ENCODE measurements around the gene ZMYND10.
A peak's percentile ranks its signal among the peaks of the same experiment; 100 is the strongest.

ZMYND10 gene

GRCh38 chr3:50326182-50326541, 19.4 kb downstream of the ZMYND10 start:
- Mint-ChIP-seq H3K27ac (no peak overlapping the region), H3K36me3 (peaks cover 24% of the 10 kb centered on the region), H3K4me3 (peak overlapping the region; percentile 9), H3K4me1 (peaks cover 56% of the 10 kb centered on the region), H3K27me3 (no peaks in the 10 kb centered on the region), H3K9me3 (no peaks in the 10 kb centered on the region)
- no peak for ATAC-seq

DNA sequence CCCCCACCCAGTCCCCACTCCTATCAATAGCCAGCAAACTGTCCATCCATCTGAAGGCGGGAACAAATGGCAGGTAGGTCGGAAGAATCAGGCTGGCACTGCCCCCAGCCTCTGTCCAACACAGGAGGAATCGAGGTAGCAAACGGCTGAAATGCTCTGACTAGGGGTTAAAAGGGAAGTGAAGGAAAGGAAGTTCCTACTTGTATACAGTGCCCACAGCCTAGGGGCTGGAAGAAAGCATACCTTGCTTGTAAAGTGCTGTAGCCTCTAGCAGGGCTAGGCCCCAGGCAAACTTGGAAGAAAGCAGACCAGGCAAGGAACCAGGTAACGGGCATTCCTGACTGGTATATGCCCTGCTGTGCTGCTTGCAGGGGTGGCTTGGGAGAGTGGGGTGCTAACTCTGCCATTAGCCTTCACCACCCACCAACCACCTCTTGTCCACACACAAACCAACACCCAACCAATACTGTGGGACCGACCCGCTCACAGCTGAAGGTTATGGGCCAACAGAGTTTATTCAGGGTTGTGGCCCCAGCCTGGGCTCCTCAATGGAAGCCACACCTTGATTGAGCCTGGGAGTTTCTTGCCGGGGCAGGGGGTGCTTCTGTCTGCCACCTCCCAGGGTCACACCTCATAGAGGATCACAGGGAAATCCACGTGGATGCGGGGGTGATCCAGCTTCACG, 19.9 kb downstream of the ZMYND10 start:
- Mint-ChIP-seq H3K27ac (no peak overlapping the region), H3K4me1 (peaks cover 58% of the 10 kb centered on the region), H3K9me3 (no peaks in the 10 kb centered on the region), H3K4me3 (no peak overlapping the region), H3K27me3 (no peaks in the 10 kb centered on the region), H3K36me3 (peaks cover 22% of the 10 kb centered on the region)
- ATAC-seq, result no peak

DNA sequence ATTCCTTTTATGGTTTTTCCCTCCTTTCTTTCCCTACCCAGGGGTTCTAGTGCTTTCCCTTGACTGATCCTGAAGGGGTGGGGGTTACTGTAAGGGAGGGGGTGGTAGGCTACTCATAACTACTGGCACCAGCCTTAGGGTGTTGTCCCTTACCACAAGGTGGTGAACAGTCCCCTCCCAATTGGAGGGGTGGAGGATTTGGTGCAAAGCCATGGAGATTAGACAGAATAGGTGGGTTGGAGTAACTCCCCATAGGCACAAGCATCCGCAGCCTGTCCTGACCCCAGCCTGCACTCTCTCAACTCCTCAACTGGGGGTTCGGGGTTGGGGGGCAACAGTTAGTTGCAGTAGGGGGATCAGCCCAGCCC, 20.4 kb downstream of the ZMYND10 start:
- ATAC-seq, result no peak
- Mint-ChIP-seq H3K4me3 (no peak overlapping the region), H3K9me3 (no peaks in the 10 kb centered on the region), H3K36me3 (peaks cover 17% of the 10 kb centered on the region), H3K4me1 (peaks cover 63% of the 10 kb centered on the region), H3K27me3 (no peaks in the 10 kb centered on the region), H3K27ac (no peak overlapping the region)

- ATAC-seq, result no peak
- Mint-ChIP-seq H3K36me3 (peaks cover 12% of the 10 kb centered on the region), H3K4me1 (peaks cover 69% of the 10 kb centered on the region), H3K27me3 (no peaks in the 10 kb centered on the region), H3K4me3 (no peak overlapping the region), H3K27ac (peak overlapping the region; percentile 5), H3K9me3 (no peaks in the 10 kb centered on the region)
Measured at GRCh38 chr3:50324351-50325112, 21.0 kb downstream of the ZMYND10 start.

DNA sequence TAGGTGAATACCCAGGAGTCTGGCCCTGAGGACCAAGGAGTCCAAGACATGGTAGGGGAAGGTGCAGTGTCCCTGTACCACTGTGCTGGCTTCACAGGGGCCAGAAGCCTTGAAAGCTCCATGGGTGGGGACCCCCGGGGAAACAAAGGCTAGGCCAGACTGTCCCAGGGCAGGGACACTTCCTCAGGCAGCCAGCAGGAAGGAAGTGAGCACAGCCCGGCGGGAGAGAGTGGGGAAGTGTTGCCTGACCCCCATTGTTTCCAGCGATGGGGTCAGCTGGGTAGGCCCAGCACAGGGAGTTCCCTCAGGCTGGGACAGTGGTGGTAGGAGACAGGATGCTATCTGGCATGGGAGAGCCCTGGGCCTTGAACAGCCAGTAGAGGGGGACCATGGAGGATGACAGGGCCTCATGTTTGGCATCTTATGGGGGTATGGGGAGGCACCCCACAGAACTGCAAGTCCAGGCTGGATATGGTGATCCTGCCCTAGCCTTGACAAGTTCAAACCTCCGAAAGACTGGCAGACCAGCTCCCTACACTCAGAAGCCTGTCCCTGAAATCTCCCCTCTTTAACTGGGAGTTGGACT, 21.8 kb downstream of the ZMYND10 start:
- peaks cover 12% of the 10 kb centered on the region for H3K36me3 Mint-ChIP-seq
- peak overlapping the region; percentile 5 for H3K27ac Mint-ChIP-seq
- no peak for ATAC-seq
- H3K4me1 Mint-ChIP-seq, result peaks cover 77% of the 10 kb centered on the region
- no peak overlapping the region for H3K4me3 Mint-ChIP-seq
- H3K9me3 Mint-ChIP-seq, result no peaks in the 10 kb centered on the region
- H3K27me3 Mint-ChIP-seq, result no peaks in the 10 kb centered on the region

- Mint-ChIP-seq H3K27ac (peak overlapping the region; percentile 5), H3K9me3 (no peaks in the 10 kb centered on the region), H3K4me3 (no peak overlapping the region), H3K27me3 (no peaks in the 10 kb centered on the region), H3K36me3 (peaks cover 12% of the 10 kb centered on the region), H3K4me1 (peaks cover 77% of the 10 kb centered on the region)
- no peak for ATAC-seq
Measured at GRCh38 chr3:50323092-50323600, 22.4 kb downstream of the ZMYND10 start.

DNA sequence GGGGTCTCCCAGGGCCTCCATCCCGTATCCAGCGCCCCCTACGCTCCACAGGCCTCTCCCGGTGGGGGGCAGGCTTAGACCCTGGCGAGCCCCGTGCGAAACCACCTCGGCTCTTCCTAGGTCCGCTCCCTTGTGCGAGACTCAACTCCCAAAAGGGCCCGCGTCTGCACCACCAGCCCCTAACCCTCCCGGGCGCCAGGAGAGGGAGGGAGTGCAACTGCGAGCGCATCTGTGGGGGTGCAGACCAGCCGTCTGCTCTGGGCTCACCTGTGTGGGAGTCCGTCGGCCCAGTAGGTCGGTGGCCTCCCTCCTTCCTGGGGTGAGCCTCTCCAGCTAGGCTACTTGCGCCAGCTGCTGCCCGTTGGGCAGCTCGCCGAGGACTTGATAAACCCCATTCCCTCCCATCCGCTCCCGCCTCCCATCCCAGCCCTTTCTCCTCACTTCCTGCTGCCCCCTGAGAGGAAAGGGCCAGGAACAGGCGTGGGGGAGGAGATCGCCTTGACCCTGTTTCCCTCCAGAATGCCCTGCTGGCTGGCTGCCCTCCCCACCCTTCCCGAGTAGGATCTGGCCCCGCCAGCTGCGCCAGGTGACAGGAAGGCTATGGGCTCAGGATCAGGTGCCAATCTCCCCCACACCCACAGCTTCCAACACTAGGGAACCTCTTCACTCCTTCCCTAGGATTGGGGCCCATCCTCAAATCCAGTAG, 23.0 kb downstream of the ZMYND10 start, which contains the start of gene HYAL2:
Gene HYAL2, minus strand, starts transcription at position 360 of the 706 bp plus-strand sequence. CDS start 2,256 bp downstream, outside the sequence.
- Mint-ChIP-seq H3K27me3 (no peaks in the 10 kb centered on the region), H3K4me3 (peak within 1 kb of the TSS; percentile 82), H3K36me3 (peaks cover 12% of the 10 kb centered on the region), H3K27ac (peak within 1 kb of the TSS; percentile 97), H3K4me1 (peaks cover 79% of the 10 kb centered on the region), H3K9me3 (no peaks in the 10 kb centered on the region)
- no peak for ATAC-seq

GRCh38 chr3:50322115-50322385, 23.5 kb downstream of the ZMYND10 start:
- H3K27me3 Mint-ChIP-seq, result no peaks in the 10 kb centered on the region
- peak overlapping the region; percentile 97 for H3K27ac Mint-ChIP-seq

GRCh38 chr3:50321336-50322114, 24.0 kb downstream of the ZMYND10 start:
- H3K4me1 Mint-ChIP-seq, result peaks cover 78% of the 10 kb centered on the region
- no peaks in the 10 kb centered on the region for H3K27me3 Mint-ChIP-seq
- peaks cover 17% of the 10 kb centered on the region for H3K36me3 Mint-ChIP-seq
- ATAC-seq, result peak; percentile 90
- H3K27ac Mint-ChIP-seq, result peak overlapping the region; percentile 97
- peak overlapping the region; percentile 82 for H3K4me3 Mint-ChIP-seq
- H3K9me3 Mint-ChIP-seq, result no peaks in the 10 kb centered on the region

More at GRCh38 chr3:50322115-50322385, 23.5 kb downstream of the ZMYND10 start:
- peaks cover 12% of the 10 kb centered on the region for H3K36me3 Mint-ChIP-seq
- peaks cover 78% of the 10 kb centered on the region for H3K4me1 Mint-ChIP-seq
- ATAC-seq, result no peak
- H3K4me3 Mint-ChIP-seq, result peak overlapping the region; percentile 82
- no peaks in the 10 kb centered on the region for H3K9me3 Mint-ChIP-seq

DNA sequence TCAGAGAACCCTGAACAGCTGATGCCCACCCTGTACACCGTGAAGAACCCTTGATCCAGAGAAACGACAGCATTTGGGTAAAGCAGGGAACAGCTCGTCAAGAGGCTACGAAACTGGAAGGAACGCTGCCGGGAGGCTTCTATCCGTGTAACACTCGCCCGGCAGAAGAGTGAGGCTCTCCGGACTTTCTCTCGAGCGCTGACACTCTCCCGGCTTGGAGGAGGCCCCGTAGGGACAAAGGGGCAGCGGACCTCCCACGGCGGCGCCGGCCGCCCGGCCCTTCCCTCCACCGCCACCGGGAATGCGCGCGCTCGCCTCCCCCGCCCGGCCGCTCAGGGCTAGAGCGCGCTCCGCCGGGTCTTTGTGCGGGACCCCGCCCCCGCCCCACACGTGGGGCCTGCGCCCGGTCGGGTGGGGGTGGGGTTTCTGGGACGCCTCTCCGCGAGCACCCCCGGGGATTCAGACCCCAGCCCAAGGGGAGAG, 24.6 kb downstream of the ZMYND10 start:
- Mint-ChIP-seq H3K36me3 (peaks cover 21% of the 10 kb centered on the region), H3K9me3 (no peaks in the 10 kb centered on the region), H3K4me3 (peak overlapping the region; percentile 77), H3K27me3 (no peaks in the 10 kb centered on the region), H3K27ac (peak overlapping the region; percentile 97), H3K4me1 (peaks cover 78% of the 10 kb centered on the region)
- peak; percentile 82 for ATAC-seq

DNA sequence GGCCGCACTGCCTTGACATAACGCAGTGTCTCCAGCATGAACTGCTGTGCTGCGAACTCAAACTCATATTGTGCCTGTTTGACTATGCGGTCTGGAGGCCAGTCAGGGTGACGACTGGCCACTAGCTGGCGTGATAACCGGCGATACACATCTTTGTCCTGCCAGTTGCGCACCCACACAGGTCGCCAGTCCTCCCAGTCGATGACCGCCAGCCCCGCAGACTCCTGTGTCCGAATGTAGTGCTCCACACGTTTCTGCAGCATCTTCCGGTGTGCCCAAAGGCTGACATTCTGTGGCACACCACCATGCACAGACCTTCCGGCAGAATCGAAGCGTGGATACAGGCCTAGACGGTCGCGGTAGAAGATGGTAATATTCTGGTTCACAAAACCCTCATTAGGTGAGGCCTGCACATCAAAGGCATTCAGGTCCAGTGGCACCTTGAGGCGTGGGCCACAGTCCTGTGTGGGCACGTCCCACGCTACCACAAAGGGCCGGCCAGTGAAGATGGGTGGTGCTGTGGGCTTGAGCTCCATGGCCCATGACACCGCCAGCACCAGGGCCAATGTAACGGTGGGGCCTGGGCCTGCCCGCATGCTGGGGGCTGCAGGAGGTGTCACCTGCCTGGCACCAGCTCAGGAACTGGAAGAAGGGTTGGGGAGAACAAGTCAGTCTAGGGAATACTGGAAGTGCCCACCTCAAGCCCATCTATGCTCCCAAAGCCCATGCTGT, 25.5 kb downstream of the ZMYND10 start:
- no peak for ATAC-seq
- Mint-ChIP-seq H3K27me3 (no peaks in the 10 kb centered on the region), H3K27ac (peak overlapping the region; percentile 97), H3K4me3 (peak overlapping the region; percentile 77), H3K36me3 (peaks cover 16% of the 10 kb centered on the region), H3K9me3 (no peaks in the 10 kb centered on the region), H3K4me1 (peaks cover 77% of the 10 kb centered on the region)

GRCh38 chr3:50319181-50319893, 26.2 kb downstream of the ZMYND10 start:
- no peak for ATAC-seq
- Mint-ChIP-seq H3K27ac (no peak overlapping the region), H3K4me1 (peaks cover 72% of the 10 kb centered on the region), H3K9me3 (no peaks in the 10 kb centered on the region), H3K36me3 (peaks cover 9% of the 10 kb centered on the region), H3K4me3 (peak overlapping the region; percentile 17), H3K27me3 (no peaks in the 10 kb centered on the region)

DNA sequence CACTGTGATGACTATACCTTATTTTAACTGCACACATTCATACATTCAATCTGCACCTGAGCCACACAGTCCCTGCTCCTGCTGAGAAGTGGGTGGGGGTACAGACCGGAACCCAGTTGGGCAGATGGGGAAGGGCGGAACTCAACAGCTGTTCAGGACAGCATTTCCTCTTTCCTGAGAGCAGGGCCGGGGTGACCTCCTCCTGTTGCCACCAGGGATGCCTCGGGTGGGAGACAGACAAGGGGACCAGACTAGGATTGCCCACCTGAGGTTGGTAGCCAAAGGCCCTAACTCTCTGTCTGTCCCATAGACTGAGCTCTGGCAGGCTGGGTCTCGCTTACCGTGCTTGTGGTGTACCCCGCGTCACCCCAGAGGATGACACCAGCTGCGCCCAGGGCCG, 26.9 kb downstream of the ZMYND10 start:
- ATAC-seq, result no peak
- H3K27ac Mint-ChIP-seq, result no peak overlapping the region
- H3K4me3 Mint-ChIP-seq, result no peak overlapping the region
- no peaks in the 10 kb centered on the region for H3K27me3 Mint-ChIP-seq
- H3K4me1 Mint-ChIP-seq, result peaks cover 67% of the 10 kb centered on the region
- no peaks in the 10 kb centered on the region for H3K9me3 Mint-ChIP-seq
- H3K36me3 Mint-ChIP-seq, result peaks cover 8% of the 10 kb centered on the region
